DOHH2 (cell line): Measurements from ENCODE around the gene KCNN4.

Experiments used
- H3F3A ChIP-seq: fragments of 200-600 bp; sonication (generic), shearing (Covaris generic); 2 replicates; pipeline ENCODE4 v1.6.0; 2016; ENCODE audit warnings: antibody characterized with exemption, mild to moderate bottlenecking; ENCODE audit not compliant: control insufficient read depth, insufficient read depth
- H3K27ac ChIP-seq: fragments of 200-600 bp; sonication (generic); 2 replicates; pipeline ENCODE4 v1.5.1; 2014; ENCODE audit warnings: low read depth, mild to moderate bottlenecking, low read length, moderate library complexity
- H3K27me3 ChIP-seq: fragments of 200-600 bp; sonication (generic); 2 replicates; pipeline ENCODE4 v1.6.1; 2014; ENCODE audit warnings: mild to moderate bottlenecking, low read length, mixed read lengths; ENCODE audit not compliant: control insufficient read depth
- H3K36me3 ChIP-seq: fragments of 200-600 bp; sonication (generic); 2 replicates; pipeline ENCODE4 v1.6.1; 2014; ENCODE audit warnings: mild to moderate bottlenecking, low read length, moderate library complexity, mixed read lengths; ENCODE audit not compliant: control insufficient read depth
- H3K4me1 ChIP-seq: fragments of 200-600 bp; sonication (generic); 2 replicates; pipeline ENCODE4 v1.6.1; 2014; ENCODE audit warnings: mild to moderate bottlenecking, low read length, mixed read lengths; ENCODE audit not compliant: control insufficient read depth
- H3K4me2 ChIP-seq: fragments of 200-600 bp; sonication (generic); 2 replicates; pipeline ENCODE4 v1.6.0; 2014; ENCODE audit warnings: mild to moderate bottlenecking, low read length, moderate library complexity
- H3K4me3 ChIP-seq: fragments of 200-600 bp; sonication (generic); 2 replicates; pipeline ENCODE4 v1.5.1; 2014; ENCODE audit warnings: mild to moderate bottlenecking, low read length, mixed read lengths
- H3K79me2 ChIP-seq: fragments of 200-600 bp; sonication (generic); 2 replicates; pipeline ENCODE4 v1.6.1; 2014; ENCODE audit warnings: mild to moderate bottlenecking, low read length, mixed read lengths; ENCODE audit not compliant: control insufficient read depth
- H3K9me2 ChIP-seq: fragments of 200-600 bp; sonication (generic); replicated peaks from 2 replicates; pipeline ENCODE4 v1.6.1; 2014; ENCODE audit warnings: mild to moderate bottlenecking, low read length, mixed read lengths; ENCODE audit not compliant: control insufficient read depth
- H3K9me3 ChIP-seq: fragments of 200-600 bp; sonication (generic); 2 replicates; pipeline ENCODE4 v1.6.1; 2014; ENCODE audit warnings: antibody characterized with exemption, low read length, mixed read lengths; ENCODE audit not compliant: control insufficient read depth, insufficient read depth
- H4K20me1 ChIP-seq: fragments of 200-600 bp; sonication (generic); 2 replicates; pipeline ENCODE4 v1.6.0; 2014; ENCODE audit warnings: low read depth, mild to moderate bottlenecking, antibody characterized with exemption, low read length, moderate library complexity; ENCODE audit not compliant: control insufficient read depth, insufficient read depth
- EZH2phosphoT487 ChIP-seq: fragments of 200-600 bp; sonication (generic); IDR thresholded peaks from 2 replicates; pipeline ENCODE4 v1.6.1; 2017; ENCODE audit warnings: borderline replicate concordance, mild to moderate bottlenecking, antibody characterized with exemption, low read length, moderate library complexity, mixed read lengths
- TF ChIP-seq, protein P1 (sequence below): fragments of 200-600 bp; sonication (generic); IDR thresholded peaks from one replicate; pipeline ENCODE4 v1.5.1; 2014; ENCODE audit warnings: antibody characterized with exemption, mild to moderate bottlenecking, low read depth, low read length; ENCODE audit not compliant: poor library complexity, severe bottlenecking

KCNN4 gene

DNA sequence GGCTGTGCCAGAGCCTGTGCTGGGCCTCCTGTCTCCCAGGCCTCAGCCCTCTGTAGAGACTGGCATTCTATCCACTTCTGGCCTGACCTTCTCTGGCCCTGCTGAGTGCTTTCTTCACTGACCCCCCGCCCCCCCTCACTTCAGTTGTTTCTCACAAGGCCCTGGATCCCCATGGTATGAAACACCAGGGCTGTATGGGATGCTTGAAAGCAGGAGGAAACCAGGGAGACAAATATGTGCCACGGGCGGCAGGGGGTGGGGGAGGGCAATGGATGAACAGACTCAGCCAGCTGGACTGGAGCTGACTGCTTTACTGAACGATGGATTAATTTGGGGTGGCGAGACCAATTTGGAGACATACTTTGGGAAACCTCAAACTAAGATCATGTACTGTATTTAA, 50.9 kb downstream of the KCNN4 start:
- Histone ChIP-seq H3K9me3 (no peaks in the 10 kb centered on the region), H3K4me3 (no peak overlapping the region), H3K27me3 (no peaks in the 10 kb centered on the region), H3K36me3 (peaks cover 38% of the 10 kb centered on the region), H3K4me2 (no peak overlapping the region), H3K4me1 (peaks cover 9% of the 10 kb centered on the region), H3K79me2 (no peaks in the 10 kb centered on the region), H3K27ac (no peak overlapping the region), H3K9me2 (no peaks in the 10 kb centered on the region), H3F3A (peaks cover 4% of the 10 kb centered on the region; the same call in 1 of the 2 replicates), H4K20me1 (no peaks in the 10 kb centered on the region)
- no peak for TF ChIP-seq EZH2phosphoT487
- TF ChIP-seq, protein P1, sequence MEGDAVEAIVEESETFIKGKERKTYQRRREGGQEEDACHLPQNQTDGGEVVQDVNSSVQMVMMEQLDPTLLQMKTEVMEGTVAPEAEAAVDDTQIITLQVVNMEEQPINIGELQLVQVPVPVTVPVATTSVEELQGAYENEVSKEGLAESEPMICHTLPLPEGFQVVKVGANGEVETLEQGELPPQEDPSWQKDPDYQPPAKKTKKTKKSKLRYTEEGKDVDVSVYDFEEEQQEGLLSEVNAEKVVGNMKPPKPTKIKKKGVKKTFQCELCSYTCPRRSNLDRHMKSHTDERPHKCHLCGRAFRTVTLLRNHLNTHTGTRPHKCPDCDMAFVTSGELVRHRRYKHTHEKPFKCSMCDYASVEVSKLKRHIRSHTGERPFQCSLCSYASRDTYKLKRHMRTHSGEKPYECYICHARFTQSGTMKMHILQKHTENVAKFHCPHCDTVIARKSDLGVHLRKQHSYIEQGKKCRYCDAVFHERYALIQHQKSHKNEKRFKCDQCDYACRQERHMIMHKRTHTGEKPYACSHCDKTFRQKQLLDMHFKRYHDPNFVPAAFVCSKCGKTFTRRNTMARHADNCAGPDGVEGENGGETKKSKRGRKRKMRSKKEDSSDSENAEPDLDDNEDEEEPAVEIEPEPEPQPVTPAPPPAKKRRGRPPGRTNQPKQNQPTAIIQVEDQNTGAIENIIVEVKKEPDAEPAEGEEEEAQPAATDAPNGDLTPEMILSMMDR: no peak

DNA sequence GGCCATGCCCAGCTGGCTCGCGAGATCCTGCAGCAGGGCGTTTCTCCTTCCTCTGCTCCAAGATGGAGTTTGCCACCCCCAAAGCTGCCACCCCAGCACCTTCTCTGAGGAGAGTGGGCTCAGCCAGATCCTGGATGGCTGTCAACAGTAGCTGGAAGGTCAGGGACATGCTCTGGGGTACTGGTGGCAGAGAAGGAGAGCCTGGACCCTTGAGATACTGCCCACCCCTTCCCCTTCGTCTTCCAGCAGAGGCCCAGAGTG, 53.2 kb downstream of the KCNN4 start:
- Histone ChIP-seq H3K9me2 (no peaks in the 10 kb centered on the region), H3K9me3 (no peaks in the 10 kb centered on the region), H3K79me2 (no peaks in the 10 kb centered on the region), H3K4me3 (no peak overlapping the region), H3K27me3 (no peaks in the 10 kb centered on the region), H3F3A (peaks cover 4% of the 10 kb centered on the region; the same call in 1 of the 2 replicates), H3K36me3 (peaks cover 25% of the 10 kb centered on the region), H4K20me1 (no peaks in the 10 kb centered on the region), H3K4me1 (peaks cover 10% of the 10 kb centered on the region), H3K27ac (no peak overlapping the region), H3K4me2 (no peak overlapping the region)
- TF ChIP-seq, protein P1: no peak
- TF ChIP-seq EZH2phosphoT487: no peak

DNA sequence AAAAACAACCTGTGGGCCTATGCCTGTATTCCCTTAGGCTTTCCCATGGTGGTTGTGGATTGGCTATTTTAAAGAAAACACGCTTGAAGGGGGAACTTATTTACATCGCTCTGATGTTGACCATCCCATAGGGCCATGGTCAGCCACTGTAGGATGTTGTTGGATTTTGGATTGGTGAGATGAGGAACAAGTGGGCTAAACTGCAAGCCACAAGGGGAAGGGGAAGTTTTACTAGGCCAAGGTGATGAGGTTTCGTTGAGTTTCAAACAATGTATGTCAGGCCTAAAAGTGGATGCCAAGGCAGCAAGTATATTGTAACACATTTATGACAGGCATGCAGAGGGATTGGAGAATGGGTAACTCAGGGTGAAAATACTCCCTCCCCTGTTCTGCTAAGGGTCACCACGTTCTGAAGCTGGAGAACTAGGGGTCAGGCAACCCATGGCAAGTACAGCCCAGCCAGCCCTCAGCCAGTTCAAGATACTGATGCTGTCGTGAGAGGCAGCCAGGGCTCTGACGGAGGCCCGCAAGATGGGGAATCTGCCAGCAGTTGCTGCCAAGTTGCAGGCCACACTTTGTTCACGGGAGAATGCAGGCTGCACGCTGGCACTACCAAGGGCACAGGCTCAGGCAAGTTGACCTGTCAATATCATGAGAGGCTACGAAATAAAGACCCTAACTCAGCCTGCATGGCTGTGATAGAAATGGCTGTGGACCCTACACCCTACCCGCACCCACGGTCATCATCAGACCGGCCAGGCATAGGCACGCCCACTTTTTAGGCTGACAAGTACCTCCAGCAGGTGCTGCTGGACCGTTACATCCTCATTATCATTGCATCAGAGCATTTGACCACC, 53.8 kb downstream of the KCNN4 start:
- no peak for TF ChIP-seq EZH2phosphoT487
- TF ChIP-seq, protein P1: no peak
- H3K9me3 ChIP-seq: no peaks in the 10 kb centered on the region
- peaks cover 19% of the 10 kb centered on the region for H3K36me3 ChIP-seq
- no peaks in the 10 kb centered on the region for H3K9me2 ChIP-seq
- no peaks in the 10 kb centered on the region for H4K20me1 ChIP-seq
- H3K27me3 ChIP-seq: no peaks in the 10 kb centered on the region
- no peaks in the 10 kb centered on the region for H3K79me2 ChIP-seq
- peaks cover 10% of the 10 kb centered on the region for H3K4me1 ChIP-seq
- no peak overlapping the region for H3K27ac ChIP-seq
- H3K4me2 ChIP-seq: no peak overlapping the region
- peaks cover 4% of the 10 kb centered on the region; the same call in 1 of the 2 replicates for H3F3A ChIP-seq
- H3K4me3 ChIP-seq: no peak overlapping the region
